Natural killer cell (primary cell): Measurements from ENCODE around the gene ZFP36L1. TPM values are rescaled to one million over a fixed set of nuclear protein-coding genes. Genes with fewer than 3 reads are reported as not detected.
A peak's percentile ranks its signal among the peaks of the same experiment; 100 is the strongest.

Experiments used
- ATAC-seq, 3 donors: fragments of 150-1000 bp in 2 of 3; fragments of 200-7000 bp in 1 of 3; cut with Tn5 transposase; 1 replicate in 1 of 3; 2 replicates in 2 of 3; pipeline ENCODE4 v1.10.0; 2021; ENCODE audit warnings: mild to moderate bottlenecking in 2 of 3, moderate library complexity in 2 of 3
- DNase-seq, 2 donors: peaks; one replicate each; pipeline versions ENCODE4 v3.0.0 to v3.0.0-alpha.2; 2013 to 2021; ENCODE audit warnings: mixed read lengths in 1 of 2
- H3K27ac ChIP-seq: one replicate; pipeline ENCODE4 v1.5.1; 2013; ENCODE audit warnings: mild to moderate bottlenecking, low read length
- H3K27me3 ChIP-seq: one replicate; pipeline ENCODE4 v1.6.1; 2013; ENCODE audit warnings: low read length; ENCODE audit not compliant: control insufficient read depth, insufficient read depth
- H3K36me3 ChIP-seq: one replicate; pipeline ENCODE4 v1.6.1; 2013; ENCODE audit warnings: low read length; ENCODE audit not compliant: control insufficient read depth, insufficient read depth
- H3K4me1 ChIP-seq: one replicate; pipeline ENCODE4 v1.6.1; 2013; ENCODE audit warnings: low read length; ENCODE audit not compliant: control insufficient read depth, insufficient read depth
- H3K4me3 ChIP-seq: one replicate; pipeline ENCODE4 v1.5.1; 2013; ENCODE audit warnings: low read length
- H3K9me3 ChIP-seq: one replicate; pipeline ENCODE4 v1.6.1; 2013; ENCODE audit warnings: low read length; ENCODE audit not compliant: control insufficient read depth, insufficient read depth
- H3K27ac Mint-ChIP-seq, 2 donors: one replicate each; pipeline ENCODE4 v1.8.0; 2022; ENCODE audit warnings: mild to moderate bottlenecking in 2 of 2, mixed read lengths in 2 of 2, moderate library complexity in 1 of 2
- H3K27me3 Mint-ChIP-seq, 2 donors: one replicate each; pipeline ENCODE4 v1.8.0; 2022; ENCODE audit warnings: low read depth in 2 of 2, mixed read lengths in 2 of 2
- H3K36me3 Mint-ChIP-seq: one replicate; pipeline ENCODE4 v1.8.0; 2022; ENCODE audit warnings: mixed read lengths
- H3K4me1 Mint-ChIP-seq, 2 donors: one replicate each; pipeline ENCODE4 v1.8.0; 2022; ENCODE audit warnings: mixed read lengths in 2 of 2
- H3K4me3 Mint-ChIP-seq: one replicate; pipeline ENCODE4 v1.8.0; 2022; ENCODE audit warnings: mild to moderate bottlenecking, moderate library complexity, mixed read lengths
- H3K9me3 Mint-ChIP-seq, 2 donors: one replicate each; pipeline ENCODE4 v1.8.0; 2022; ENCODE audit warnings: mixed read lengths in 2 of 2
- WGBS: methylation state at CpG from one replicate; pipeline ENCODE4 v1.1.7; 2013; ENCODE audit warnings: missing lambda C conversion rate; ENCODE audit not compliant: insufficient coverage; 5-methylcytosine and 5-hydroxymethylcytosine counted together
- intact Hi-C: fragments of 100-400 bp; cut with micrococcal nuclease; formaldehyde crosslinking; loops from one replicate; pipeline ENCODE4 v1.14.2; 2022
- total RNA-seq, 4 donors: library from RNA; stranded (reverse); fragments of 120-200 nt in 1 of 4; gene quantifications; one replicate each; pipeline versions ENCODE4 v1.2.3 to v1.2.4, GENCODE V29; 2013 to 2022
- TF ChIP-seq, protein P1 (sequence below): fragments of 200-600 bp; IDR thresholded peaks from one replicate; pipeline ENCODE4 v1.8.0; 2022; ENCODE audit warnings: antibody characterized with exemption

ZFP36L1 gene
- total RNA-seq, 3 donors from 2014 or later (not counting 1 experiment from before 2014, with no cell fraction given): 143 to 167 (median 166) TPM

DNA sequence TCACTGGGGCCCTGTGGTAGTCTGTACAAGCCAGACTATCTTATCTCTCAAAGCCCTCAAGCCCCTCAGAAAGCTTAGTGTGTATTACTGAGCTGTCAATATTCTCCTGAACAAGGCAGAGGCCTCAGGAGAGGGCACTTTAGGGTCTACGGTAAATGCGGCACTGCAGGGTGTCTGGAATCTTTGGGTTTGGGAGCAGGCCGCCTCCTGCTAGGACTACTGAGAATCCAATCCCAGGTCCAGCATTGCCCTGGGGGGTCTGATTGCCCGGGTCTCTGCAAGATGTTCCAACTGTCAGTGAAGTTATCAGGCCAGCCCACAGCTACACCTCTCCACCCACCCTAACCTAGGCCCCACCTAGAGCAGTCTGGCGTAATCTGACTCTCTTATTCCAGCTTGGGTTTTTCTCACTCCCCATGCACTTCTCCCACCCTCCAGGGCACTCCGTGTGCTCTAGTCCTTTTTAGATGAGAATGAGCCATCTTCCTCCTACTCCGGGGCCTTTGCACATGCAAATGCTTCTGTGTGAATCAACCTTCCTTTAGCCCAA lies 4.3 kb upstream of the ZFP36L1 start:
- Histone ChIP-seq H3K4me1 (peaks cover 28% of the 10 kb centered on the region), H3K36me3 (no peaks in the 10 kb centered on the region), H3K27me3 (no peaks in the 10 kb centered on the region), H3K27ac (peak overlapping the region; percentile 99), H3K4me3 (no peak overlapping the region), H3K9me3 (peaks cover 3% of the 10 kb centered on the region)
- DNase-seq: no peak
- 90% methylated on average over 7 of the region's 7 CpGs for WGBS
- ATAC-seq: no peak
- Mint-ChIP-seq H3K9me3 (peaks cover 5 to 8% of the 10 kb centered on the region in 2 donors), H3K4me1 (peaks cover 35 to 40% of the 10 kb centered on the region in 2 donors), H3K4me3 (peak overlapping the region; percentile 98), H3K27me3 (no peaks in the 10 kb centered on the region), H3K27ac (peak overlapping the region; percentile 99), H3K36me3 (peaks cover 10% of the 10 kb centered on the region)
- intact Hi-C loops: loop anchor here (10.0 kb wide), 3 partner anchors 48 to 982 kb away; partner anchors contain the start of genes RAD51B, SUSD6 and ZFYVE26
- TF ChIP-seq, protein P1, sequence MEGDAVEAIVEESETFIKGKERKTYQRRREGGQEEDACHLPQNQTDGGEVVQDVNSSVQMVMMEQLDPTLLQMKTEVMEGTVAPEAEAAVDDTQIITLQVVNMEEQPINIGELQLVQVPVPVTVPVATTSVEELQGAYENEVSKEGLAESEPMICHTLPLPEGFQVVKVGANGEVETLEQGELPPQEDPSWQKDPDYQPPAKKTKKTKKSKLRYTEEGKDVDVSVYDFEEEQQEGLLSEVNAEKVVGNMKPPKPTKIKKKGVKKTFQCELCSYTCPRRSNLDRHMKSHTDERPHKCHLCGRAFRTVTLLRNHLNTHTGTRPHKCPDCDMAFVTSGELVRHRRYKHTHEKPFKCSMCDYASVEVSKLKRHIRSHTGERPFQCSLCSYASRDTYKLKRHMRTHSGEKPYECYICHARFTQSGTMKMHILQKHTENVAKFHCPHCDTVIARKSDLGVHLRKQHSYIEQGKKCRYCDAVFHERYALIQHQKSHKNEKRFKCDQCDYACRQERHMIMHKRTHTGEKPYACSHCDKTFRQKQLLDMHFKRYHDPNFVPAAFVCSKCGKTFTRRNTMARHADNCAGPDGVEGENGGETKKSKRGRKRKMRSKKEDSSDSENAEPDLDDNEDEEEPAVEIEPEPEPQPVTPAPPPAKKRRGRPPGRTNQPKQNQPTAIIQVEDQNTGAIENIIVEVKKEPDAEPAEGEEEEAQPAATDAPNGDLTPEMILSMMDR: no peak

DNA sequence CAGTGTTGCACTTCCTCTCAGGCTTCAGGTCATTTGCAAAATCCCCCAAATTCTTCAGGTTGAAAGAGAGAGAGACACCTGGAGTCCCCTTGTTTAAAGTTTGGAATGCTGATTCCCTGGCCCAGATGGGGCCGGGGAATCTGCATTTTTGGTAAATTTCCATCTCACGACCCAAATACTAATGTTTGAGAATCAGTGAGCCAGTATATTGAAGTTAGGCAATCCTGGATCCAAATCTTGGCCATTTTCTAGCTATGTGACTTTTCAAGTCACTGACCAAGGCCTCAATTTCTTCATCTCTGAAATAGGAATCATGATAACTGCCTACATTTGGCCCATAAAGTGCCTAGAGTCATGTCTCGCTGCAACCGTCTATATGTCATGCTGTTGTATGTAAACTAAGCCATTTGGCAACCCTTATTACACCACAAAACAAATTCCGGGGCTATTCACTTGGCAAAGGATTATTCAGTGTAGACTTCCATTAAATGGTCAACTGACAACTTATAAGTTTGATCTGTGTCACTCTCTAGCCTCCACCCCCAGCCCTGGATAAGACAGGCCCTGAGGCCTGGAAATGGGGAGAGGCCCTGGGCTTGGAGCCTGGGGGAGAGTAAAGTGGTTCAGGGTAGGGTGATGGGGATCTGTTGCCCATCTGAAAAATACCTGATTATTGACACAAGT lies 3.7 kb upstream of the ZFP36L1 start:
- WGBS: 56% methylated on average over 5 of the region's 5 CpGs
- peaks cover 28% of the 10 kb centered on the region for H3K4me1 ChIP-seq
- DNase-seq (no peak), ATAC-seq (no peak)
- Mint-ChIP-seq H3K4me1 (peaks cover 36% of the 10 kb centered on the region in 2 donors), H3K4me3 (peak overlapping the region; percentile 98), H3K27me3 (no peaks in the 10 kb centered on the region), H3K36me3 (peaks cover 4% of the 10 kb centered on the region), H3K9me3 (peaks cover under 1 to 2% of the 10 kb centered on the region in 2 donors), H3K27ac (peak overlapping the region; percentile 99)
- peak overlapping the region; percentile 96 for H3K4me3 ChIP-seq
- peak overlapping the region; percentile 99 for H3K27ac ChIP-seq
- TF ChIP-seq, protein P1: no peak
- no peaks in the 10 kb centered on the region for H3K27me3 ChIP-seq
- no peaks in the 10 kb centered on the region for H3K36me3 ChIP-seq
- intact Hi-C loops: loop anchor here (1.0 to 10.0 kb wide), 4 partner anchors 19 to 982 kb away; partner anchors contain the start of genes RAD51B, SUSD6 and ZFYVE26
- peaks cover 3% of the 10 kb centered on the region for H3K9me3 ChIP-seq

DNA sequence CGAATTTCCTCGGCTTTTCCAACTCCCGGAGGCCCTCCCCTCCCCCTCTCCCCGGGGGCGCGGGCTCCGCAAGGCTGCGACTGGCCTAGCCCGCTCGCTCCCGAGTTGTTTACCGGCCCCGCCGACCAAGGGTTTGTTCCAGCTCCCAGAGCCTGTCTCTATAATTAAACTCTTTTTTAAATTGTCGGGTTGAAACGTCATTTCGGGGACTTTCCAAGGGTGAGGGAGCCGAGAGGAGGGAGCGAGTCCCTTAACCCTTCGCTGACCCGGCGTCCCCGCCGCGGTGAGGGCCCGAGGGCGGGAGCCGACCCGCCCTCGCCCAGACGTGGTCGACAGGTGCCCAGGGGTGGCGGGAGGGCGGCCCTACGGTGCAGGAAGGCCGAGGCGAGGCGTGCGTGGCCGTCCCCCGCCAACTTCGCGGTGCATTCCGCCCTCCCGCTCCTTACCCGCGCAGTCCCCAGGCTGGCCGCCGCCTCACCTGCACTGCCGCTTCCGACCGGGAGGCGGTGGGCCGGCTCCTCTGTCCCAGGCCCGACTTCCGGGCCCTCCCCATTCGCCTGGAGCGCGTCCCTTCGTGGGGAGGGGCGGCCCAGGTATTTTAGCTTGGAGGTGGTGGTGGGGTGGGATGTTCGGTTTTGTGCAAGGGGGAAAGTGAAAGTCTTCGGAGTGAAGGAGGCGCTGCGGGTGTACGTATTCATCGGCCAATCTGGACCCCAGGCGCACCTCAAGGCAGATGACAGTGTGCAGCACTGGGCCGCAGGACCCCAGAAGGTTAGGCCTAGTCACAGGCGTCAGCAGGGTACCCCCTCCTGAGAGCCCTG lies 2.9 kb upstream of the ZFP36L1 start:
- DNase-seq (peak; percentile 80 to 94), ATAC-seq (peak; percentile 47 to 62 (median 49))
- peak overlapping the region; percentile 96 for H3K4me3 ChIP-seq
- Mint-ChIP-seq H3K4me1 (peaks cover 41 to 43% of the 10 kb centered on the region in 2 donors), H3K27me3 (no peaks in the 10 kb centered on the region), H3K27ac (peak overlapping the region; percentile 99), H3K9me3 (no peaks in the 10 kb centered on the region), H3K36me3 (peaks cover 6% of the 10 kb centered on the region), H3K4me3 (peak overlapping the region; percentile 98)
- peaks cover 28% of the 10 kb centered on the region for H3K4me1 ChIP-seq
- under 1% methylated on average over 70 of the region's 70 CpGs for WGBS
- H3K27me3 ChIP-seq: no peaks in the 10 kb centered on the region
- H3K9me3 ChIP-seq: no peaks in the 10 kb centered on the region
- intact Hi-C loops: loop anchor here (1.0 to 10.0 kb wide), 4 partner anchors 19 to 981 kb away; partner anchors contain the start of genes RAD51B, SUSD6 and ZFYVE26
- H3K27ac ChIP-seq: peak overlapping the region; percentile 99
- TF ChIP-seq, protein P1: peak; percentile 68
- no peaks in the 10 kb centered on the region for H3K36me3 ChIP-seq
